Gastroesophageal sphincter (tissue), 4 donors: ENCODE measurements around the gene L1TD1. TPM values are rescaled to one million over a fixed set of nuclear protein-coding genes. Genes with fewer than 3 reads are reported as not detected.

ENCODE experiments used
- ATAC-seq: fragments of 150-250 bp; one replicate; pipeline ENCODE4 v1.9.1; 2016; ENCODE audit warnings: mild to moderate bottlenecking, moderate library complexity
- H3K27ac ChIP-seq, 4 donors: fragments of 200-600 bp; sonication (generic) in 3 of 4; 1 replicate in 3 of 4; 2 replicates in 1 of 4; pipeline ENCODE4 v1.5.1; 2016 to 2019
- H3K27me3 ChIP-seq: fragments of 200-600 bp; sonication (generic); one replicate; pipeline ENCODE4 v1.5.1; 2019
- H3K36me3 ChIP-seq, 2 donors: fragments of 200-600 bp; sonication (generic); one replicate each; pipeline ENCODE4 v1.5.1; 2019; ENCODE audit warnings: control low read depth in 1 of 2
- H3K4me1 ChIP-seq, 3 donors: fragments of 200-600 bp; sonication (generic); 1 replicate in 2 of 3; 2 replicates in 1 of 3; pipeline ENCODE4 v1.5.1; 2016 to 2019; ENCODE audit warnings: control low read depth in 2 of 3
- H3K4me3 ChIP-seq, 2 donors: fragments of 200-600 bp; sonication (generic); one replicate each; pipeline ENCODE4 v1.5.1; 2019; ENCODE audit warnings: mild to moderate bottlenecking in 1 of 2, moderate library complexity in 1 of 2
- H3K9me3 ChIP-seq, 3 donors: fragments of 200-600 bp; sonication (generic); one replicate each; pipeline ENCODE4 v1.5.1; 2017 to 2019; ENCODE audit warnings: control low read depth in 2 of 3
- EP300 ChIP-seq: sonication (generic); formaldehyde crosslinking; IDR thresholded peaks from one replicate; pipeline ENCODE4 v1.6.1; 2017; ENCODE audit warnings: antibody characterized with exemption, mild to moderate bottlenecking
- POLR2A ChIP-seq, 2 donors: fragments of 450-650 bp; IDR thresholded peaks; one replicate each; pipeline ENCODE4 v1.6.1; 2017; ENCODE audit warnings: antibody characterized with exemption in 2 of 2, mild to moderate bottlenecking in 2 of 2, moderate library complexity in 1 of 2
- POLR2AphosphoS5 ChIP-seq: sonication (generic); formaldehyde crosslinking; IDR thresholded peaks from one replicate; pipeline ENCODE4 v1.6.1; 2017; ENCODE audit warnings: antibody characterized with exemption
- WGBS, 2 donors: methylation state at CpG; one replicate each; pipeline ENCODE4 v1.1.5; 2018; ENCODE audit warnings: low coverage in 1 of 2; 5-methylcytosine and 5-hydroxymethylcytosine counted together
- total RNA-seq, 4 donors: library from RNA; depleted of rRNA; stranded (reverse); fragments of >200 nt; gene quantifications; one replicate each; pipeline ENCODE4 v1.1.0, GENCODE V29; 2016
- TF ChIP-seq, protein P1 (sequence below), 4 experiments: fragments of 200-600 bp in 2 of 4; fragments of 450-650 bp in 2 of 4; sonication (generic) in 1 of 4; IDR thresholded peaks; one replicate each; pipeline ENCODE4 v1.5.1; 2017 to 2019; ENCODE audit warnings: antibody characterized with exemption in 4 of 4, mild to moderate bottlenecking in 2 of 4, moderate library complexity in 2 of 4

L1TD1 gene
- total RNA-seq, 4 donors from 2014 or later = 0.47 TPM; not detected in 3

DNA sequence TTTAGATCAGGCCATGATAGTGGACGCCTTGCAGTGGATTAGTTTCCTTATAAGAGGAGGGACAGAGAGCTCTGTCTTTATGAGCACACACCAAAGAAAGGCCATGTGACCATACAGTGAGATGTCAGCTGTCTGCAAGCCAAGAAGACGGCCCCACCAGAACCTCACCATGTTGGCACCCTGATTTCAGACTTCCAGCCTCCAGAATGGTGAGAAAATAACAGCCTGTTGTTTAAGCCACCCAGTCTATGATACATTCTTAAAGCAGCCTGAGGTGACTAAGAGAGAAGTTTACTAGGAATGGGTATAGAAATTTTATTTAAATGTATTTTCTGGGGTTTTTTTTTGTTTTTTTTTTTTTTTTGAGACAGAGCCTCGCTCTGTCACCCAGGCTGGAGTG, 29.5 kb downstream of the L1TD1 start:
- Histone ChIP-seq H3K27ac (no peak overlapping the region), H3K4me3 (no peak overlapping the region), H3K4me1 (no peaks in the 10 kb centered on the region), H3K36me3 (no peaks in the 10 kb centered on the region), H3K9me3 (no peaks in the 10 kb centered on the region), H3K27me3 (peaks cover 8% of the 10 kb centered on the region)
- 61 to 75% methylated on average over 1 to 2 of the region's 3 CpGs for WGBS, 2 donors
- no peak for TF ChIP-seq POLR2AphosphoS5
- no peak for TF ChIP-seq EP300
- TF ChIP-seq POLR2A (IDR thresholded peaks at IDR 0.05) = no peak
- TF ChIP-seq, protein P1, sequence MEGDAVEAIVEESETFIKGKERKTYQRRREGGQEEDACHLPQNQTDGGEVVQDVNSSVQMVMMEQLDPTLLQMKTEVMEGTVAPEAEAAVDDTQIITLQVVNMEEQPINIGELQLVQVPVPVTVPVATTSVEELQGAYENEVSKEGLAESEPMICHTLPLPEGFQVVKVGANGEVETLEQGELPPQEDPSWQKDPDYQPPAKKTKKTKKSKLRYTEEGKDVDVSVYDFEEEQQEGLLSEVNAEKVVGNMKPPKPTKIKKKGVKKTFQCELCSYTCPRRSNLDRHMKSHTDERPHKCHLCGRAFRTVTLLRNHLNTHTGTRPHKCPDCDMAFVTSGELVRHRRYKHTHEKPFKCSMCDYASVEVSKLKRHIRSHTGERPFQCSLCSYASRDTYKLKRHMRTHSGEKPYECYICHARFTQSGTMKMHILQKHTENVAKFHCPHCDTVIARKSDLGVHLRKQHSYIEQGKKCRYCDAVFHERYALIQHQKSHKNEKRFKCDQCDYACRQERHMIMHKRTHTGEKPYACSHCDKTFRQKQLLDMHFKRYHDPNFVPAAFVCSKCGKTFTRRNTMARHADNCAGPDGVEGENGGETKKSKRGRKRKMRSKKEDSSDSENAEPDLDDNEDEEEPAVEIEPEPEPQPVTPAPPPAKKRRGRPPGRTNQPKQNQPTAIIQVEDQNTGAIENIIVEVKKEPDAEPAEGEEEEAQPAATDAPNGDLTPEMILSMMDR (IDR thresholded peaks at IDR 0.05) = no peak
- ATAC-seq = no peak

DNA sequence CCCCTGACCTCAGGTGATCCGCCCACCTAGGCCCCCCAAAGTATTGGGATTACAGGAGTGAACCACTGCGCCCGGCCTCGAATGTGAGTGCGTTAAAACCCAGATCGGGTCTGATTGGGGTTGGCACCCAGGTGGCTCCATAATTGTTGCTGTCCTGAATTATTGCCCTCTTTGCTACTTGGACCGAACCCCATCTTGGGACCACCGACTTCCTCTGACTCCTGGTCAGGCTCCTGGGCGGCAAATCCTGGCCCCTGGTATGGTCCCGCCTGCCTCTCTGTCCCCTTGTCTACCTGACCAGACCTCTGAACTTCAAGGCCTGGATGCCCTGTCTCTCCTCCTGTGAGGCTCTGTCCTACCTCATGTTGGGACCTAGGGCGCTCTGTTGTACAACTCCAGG, 32.8 kb downstream of the L1TD1 start:
- 50% methylated on average over 2 of the region's 11 CpGs for WGBS, 2 donors
- no peak for ATAC-seq

DNA sequence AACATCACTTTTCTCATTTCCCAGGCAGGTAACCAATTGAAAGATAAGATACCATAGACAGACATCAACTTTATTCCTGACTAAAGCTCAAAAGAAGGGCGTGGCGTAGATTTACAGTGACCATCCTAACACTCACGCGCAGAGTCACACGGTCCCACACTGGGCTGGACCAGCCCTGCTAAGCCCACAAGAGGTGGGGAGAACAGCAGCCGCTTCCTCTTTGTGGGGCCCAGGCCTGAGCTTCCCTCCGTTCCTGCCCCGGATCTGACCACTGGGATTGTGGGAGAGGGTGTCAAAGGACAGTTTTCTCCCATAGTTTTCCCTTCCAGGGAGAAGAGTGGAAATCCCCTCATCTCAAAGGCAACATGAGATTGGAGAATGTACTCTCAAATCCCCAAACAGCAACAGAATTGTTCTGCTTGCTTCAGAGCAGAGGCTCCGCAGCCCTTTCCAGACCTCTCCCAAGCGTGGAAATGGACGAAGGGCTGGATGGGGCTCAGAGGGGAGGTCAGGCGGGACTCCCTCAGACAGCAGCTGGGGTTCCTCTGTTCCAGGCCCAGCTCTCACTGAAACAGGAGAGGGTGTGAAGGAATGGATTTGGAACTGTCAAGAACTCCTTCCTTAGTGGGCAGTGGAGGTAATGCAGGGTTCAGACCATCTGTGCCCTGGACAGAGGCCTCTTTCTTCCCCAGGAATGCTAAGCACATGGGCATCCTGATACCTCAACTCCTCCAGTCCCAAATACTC, 33.7 kb downstream of the L1TD1 start:
- TF ChIP-seq POLR2AphosphoS5 (no peak), EP300 (no peak), POLR2A (IDR thresholded peaks at IDR 0.05) (no peak)
- TF ChIP-seq, protein P1 (IDR thresholded peaks at IDR 0.05) = no peak
- no peak overlapping the region for H3K4me3 ChIP-seq
- no peak for ATAC-seq
- H3K27ac ChIP-seq = no peak overlapping the region
- no peaks in the 10 kb centered on the region for H3K36me3 ChIP-seq
- no peaks in the 10 kb centered on the region for H3K9me3 ChIP-seq
- peaks cover 13% of the 10 kb centered on the region for H3K27me3 ChIP-seq
- no peaks in the 10 kb centered on the region for H3K4me1 ChIP-seq
- 61 to 84% methylated on average over 3 to 5 of the region's 12 CpGs for WGBS, 2 donors

More for the DNA sequence above, 32.8 kb downstream of the L1TD1 start:
- no peak overlapping the region for H3K27ac ChIP-seq
- H3K4me1 ChIP-seq = no peaks in the 10 kb centered on the region
- H3K27me3 ChIP-seq = peaks cover 13% of the 10 kb centered on the region
- no peak for TF ChIP-seq POLR2A (IDR thresholded peaks at IDR 0.05)
- TF ChIP-seq EP300 = no peak
- TF ChIP-seq POLR2AphosphoS5 = no peak
- TF ChIP-seq, protein P1 (IDR thresholded peaks at IDR 0.05) = no peak
- H3K4me3 ChIP-seq = no peak overlapping the region
- H3K36me3 ChIP-seq = no peaks in the 10 kb centered on the region
- H3K9me3 ChIP-seq = no peaks in the 10 kb centered on the region

DNA sequence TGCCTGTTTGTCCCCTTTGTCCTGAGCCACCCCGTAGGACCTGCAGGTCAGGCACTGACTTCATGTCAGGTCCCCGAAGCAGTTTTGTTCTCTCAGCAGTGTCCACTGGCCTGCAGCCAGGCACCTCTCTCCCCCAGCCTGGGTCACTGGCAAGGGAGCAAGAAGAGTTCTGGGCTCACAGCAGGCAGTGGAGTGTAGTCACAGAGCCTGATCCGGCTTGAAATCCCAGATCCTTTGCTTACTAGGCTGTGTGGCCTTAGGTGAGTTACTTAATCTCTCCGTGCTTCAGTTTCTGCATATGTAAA, 34.2 kb downstream of the L1TD1 start:
- TF ChIP-seq, protein P1 (IDR thresholded peaks at IDR 0.05) = no peak
- Histone ChIP-seq H3K27me3 (peaks cover 13% of the 10 kb centered on the region), H3K4me1 (no peaks in the 10 kb centered on the region), H3K27ac (no peak overlapping the region), H3K36me3 (no peaks in the 10 kb centered on the region), H3K4me3 (no peak overlapping the region), H3K9me3 (no peaks in the 10 kb centered on the region)
- ATAC-seq = no peak
- WGBS, 2 donors = 60 to 63% methylated on average over 2 of the region's 4 CpGs

DNA sequence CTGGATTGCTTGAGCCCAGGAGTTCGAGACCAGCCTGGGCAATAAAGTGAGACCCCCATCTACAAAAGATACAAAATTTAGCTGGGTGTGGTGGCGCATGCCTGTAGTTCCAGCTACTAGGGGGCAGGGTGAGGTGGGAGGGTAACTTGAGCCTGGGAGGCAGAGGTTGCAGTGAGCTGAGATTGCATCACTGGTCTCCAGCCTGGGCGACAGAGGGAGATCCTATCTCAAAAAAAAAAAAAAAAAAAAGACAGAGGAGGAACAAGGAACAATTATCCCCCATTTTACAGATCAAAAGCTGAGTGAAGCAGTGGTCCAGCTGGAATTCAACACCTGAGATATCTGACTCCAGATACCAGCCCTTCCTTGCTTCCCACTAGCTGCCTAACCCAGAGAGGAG, 34.8 kb downstream of the L1TD1 start:
- WGBS, 2 donors = 80 to 100% methylated on average over 2 of the region's 3 CpGs

More for the DNA sequence above, 34.8 kb downstream of the L1TD1 start:
- H3K4me3 ChIP-seq = no peak overlapping the region
- no peaks in the 10 kb centered on the region for H3K4me1 ChIP-seq
- no peaks in the 10 kb centered on the region for H3K36me3 ChIP-seq
- peaks cover 13% of the 10 kb centered on the region for H3K27me3 ChIP-seq
- H3K27ac ChIP-seq = no peak overlapping the region
- ATAC-seq = no peak
- TF ChIP-seq EP300 = no peak
- TF ChIP-seq, protein P1 (IDR thresholded peaks at IDR 0.05) = no peak
- TF ChIP-seq POLR2AphosphoS5 = no peak
- no peak for TF ChIP-seq POLR2A (IDR thresholded peaks at IDR 0.05)
- no peaks in the 10 kb centered on the region for H3K9me3 ChIP-seq
